ENCODE data around the gene IL1R2. TPM values are rescaled to one million over a fixed set of nuclear protein-coding genes. Genes with fewer than 3 reads are reported as not detected.

Gene IL1R2
- total RNA-seq, 1 experiment from 2014 or later, result 0.22 TPM

DNA sequence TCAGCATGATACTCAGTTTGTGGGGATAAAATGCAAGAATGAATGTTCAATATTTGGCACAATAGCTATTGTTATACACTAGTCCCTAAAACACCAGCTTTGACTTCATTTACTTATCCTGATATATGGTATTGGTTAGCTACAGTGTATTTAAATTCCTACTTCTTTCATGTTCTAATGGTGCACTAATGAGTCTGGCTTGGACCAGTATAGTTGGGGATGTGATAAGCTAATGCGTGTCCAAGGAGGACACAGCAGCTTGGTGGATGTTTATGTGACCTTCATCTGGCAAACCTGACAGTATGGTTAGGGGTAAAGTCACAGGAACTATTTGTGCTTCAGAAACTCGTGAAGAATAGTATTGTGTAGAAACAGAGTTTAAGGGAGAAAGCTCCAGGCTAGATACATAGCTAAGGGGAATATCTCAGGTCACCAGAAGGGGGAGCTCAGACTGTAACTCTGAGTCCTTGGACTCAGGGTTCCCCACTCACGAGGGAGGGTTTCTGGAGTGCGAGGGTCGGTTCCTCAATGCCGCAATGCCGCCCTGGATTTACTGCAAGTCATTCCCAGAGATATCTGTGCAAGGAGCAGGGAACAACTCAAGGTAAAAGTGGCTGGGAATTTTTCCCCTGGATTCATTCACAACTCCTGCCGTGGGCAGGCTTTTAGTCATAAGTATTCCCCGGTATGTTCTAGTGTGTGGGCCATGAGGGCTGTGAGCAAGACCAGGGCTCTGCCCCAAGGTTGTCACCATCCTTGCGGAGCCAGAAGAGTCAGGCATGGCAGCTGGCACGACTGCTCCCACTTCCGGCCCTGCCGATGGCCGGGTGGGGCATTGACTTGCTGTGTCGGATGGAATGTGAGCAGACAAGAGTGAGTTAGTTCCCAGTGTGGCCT lies 14.5 kb downstream of the IL1R2 start:
- Mint-ChIP-seq H3K4me1 (peaks cover 4% of the 10 kb centered on the region), H3K36me3 (no peaks in the 10 kb centered on the region), H3K27me3 (ENCODE audit: low read depth) (no peaks in the 10 kb centered on the region), H3K27ac (no peak overlapping the region), H3K4me3 (no peak overlapping the region), H3K9me3 (no peaks in the 10 kb centered on the region)
- TF ChIP-seq, protein P1, sequence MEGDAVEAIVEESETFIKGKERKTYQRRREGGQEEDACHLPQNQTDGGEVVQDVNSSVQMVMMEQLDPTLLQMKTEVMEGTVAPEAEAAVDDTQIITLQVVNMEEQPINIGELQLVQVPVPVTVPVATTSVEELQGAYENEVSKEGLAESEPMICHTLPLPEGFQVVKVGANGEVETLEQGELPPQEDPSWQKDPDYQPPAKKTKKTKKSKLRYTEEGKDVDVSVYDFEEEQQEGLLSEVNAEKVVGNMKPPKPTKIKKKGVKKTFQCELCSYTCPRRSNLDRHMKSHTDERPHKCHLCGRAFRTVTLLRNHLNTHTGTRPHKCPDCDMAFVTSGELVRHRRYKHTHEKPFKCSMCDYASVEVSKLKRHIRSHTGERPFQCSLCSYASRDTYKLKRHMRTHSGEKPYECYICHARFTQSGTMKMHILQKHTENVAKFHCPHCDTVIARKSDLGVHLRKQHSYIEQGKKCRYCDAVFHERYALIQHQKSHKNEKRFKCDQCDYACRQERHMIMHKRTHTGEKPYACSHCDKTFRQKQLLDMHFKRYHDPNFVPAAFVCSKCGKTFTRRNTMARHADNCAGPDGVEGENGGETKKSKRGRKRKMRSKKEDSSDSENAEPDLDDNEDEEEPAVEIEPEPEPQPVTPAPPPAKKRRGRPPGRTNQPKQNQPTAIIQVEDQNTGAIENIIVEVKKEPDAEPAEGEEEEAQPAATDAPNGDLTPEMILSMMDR (IDR thresholded peaks at IDR 0.05), result peak; percentile 48; the same call in 1 of the 2 replicates
- TF ChIP-seq, protein P2, sequence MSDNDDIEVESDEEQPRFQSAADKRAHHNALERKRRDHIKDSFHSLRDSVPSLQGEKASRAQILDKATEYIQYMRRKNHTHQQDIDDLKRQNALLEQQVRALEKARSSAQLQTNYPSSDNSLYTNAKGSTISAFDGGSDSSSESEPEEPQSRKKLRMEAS (CRISPR knock-in tag; IDR thresholded peaks at IDR 0.05), result no peak
- TF ChIP-seq ZNF671 (CRISPR knock-in tag; IDR thresholded peaks at IDR 0.05), result no peak
- ATAC-seq, result peak; percentile 95
- POLR2A ChIA-PET, result no interaction called here
- CTCF ChIA-PET, result interaction anchor here (0.6 to 2.3 kb wide), 44 partner anchors 8 to 587 kb away, joined by 3 to 28 read pairs (median 4); partner anchors contain the start of gene IL1R1
- DNase-seq (ENCODE audit: low spot score), result peak; percentile 50

DNA sequence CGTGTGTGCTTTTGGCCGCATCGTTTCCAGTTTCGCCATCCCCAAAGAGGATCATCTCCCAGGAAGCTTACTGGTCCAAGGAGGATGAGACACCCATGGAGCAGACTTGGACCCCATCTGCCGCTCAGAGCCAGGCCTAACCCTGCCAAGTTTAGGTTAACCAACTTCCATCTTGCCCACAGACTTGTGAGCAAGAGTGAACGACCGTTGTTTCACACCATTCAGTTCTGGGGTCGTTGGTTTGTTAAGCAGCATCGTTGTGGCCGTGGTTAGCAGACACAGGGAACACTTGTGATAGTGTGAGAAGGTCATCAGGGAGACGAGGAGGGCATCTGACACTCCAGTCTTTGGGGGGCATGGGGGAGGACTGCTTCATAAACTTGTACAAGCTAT lies 15.1 kb downstream of the IL1R2 start:
- Mint-ChIP-seq H3K4me3 (no peak overlapping the region), H3K27me3 (ENCODE audit: low read depth) (no peaks in the 10 kb centered on the region), H3K27ac (no peak overlapping the region), H3K36me3 (no peaks in the 10 kb centered on the region), H3K9me3 (no peaks in the 10 kb centered on the region), H3K4me1 (peaks cover 4% of the 10 kb centered on the region)
- TF ChIP-seq ZNF416 (CRISPR knock-in tag; IDR thresholded peaks at IDR 0.05) (no peak), FOXP1 (CRISPR knock-in tag; IDR thresholded peaks at IDR 0.05; ENCODE audit: borderline replicate concordance) (no peak), SP1 (CRISPR knock-in tag; conservative IDR thresholded peaks at IDR 0.05) (no peak), ZNF317 (CRISPR knock-in tag; IDR thresholded peaks at IDR 0.05; ENCODE audit: borderline replicate concordance, low read depth) (no peak), RELA (CRISPR knock-in tag; IDR thresholded peaks at IDR 0.05; ENCODE audit: borderline replicate concordance) (no peak), SMAD3 (CRISPR knock-in tag; IDR thresholded peaks at IDR 0.05; ENCODE audit: borderline replicate concordance) (no peak), NR2C2 (CRISPR knock-in tag; IDR thresholded peaks at IDR 0.05) (no peak), ZNF219 (CRISPR knock-in tag; IDR thresholded peaks at IDR 0.05; ENCODE audit: borderline replicate concordance) (no peak), CREB1 (CRISPR knock-in tag; IDR thresholded peaks at IDR 0.05) (no peak), JUN (CRISPR knock-in tag; IDR thresholded peaks at IDR 0.05) (no peak), GABPB1 (CRISPR knock-in tag; IDR thresholded peaks at IDR 0.05) (no peak)
- TF ChIP-seq, protein P3, sequence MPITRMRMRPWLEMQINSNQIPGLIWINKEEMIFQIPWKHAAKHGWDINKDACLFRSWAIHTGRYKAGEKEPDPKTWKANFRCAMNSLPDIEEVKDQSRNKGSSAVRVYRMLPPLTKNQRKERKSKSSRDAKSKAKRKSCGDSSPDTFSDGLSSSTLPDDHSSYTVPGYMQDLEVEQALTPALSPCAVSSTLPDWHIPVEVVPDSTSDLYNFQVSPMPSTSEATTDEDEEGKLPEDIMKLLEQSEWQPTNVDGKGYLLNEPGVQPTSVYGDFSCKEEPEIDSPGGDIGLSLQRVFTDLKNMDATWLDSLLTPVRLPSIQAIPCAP (CRISPR knock-in tag; IDR thresholded peaks at IDR 0.05), result no peak
- TF ChIP-seq, protein P4, sequence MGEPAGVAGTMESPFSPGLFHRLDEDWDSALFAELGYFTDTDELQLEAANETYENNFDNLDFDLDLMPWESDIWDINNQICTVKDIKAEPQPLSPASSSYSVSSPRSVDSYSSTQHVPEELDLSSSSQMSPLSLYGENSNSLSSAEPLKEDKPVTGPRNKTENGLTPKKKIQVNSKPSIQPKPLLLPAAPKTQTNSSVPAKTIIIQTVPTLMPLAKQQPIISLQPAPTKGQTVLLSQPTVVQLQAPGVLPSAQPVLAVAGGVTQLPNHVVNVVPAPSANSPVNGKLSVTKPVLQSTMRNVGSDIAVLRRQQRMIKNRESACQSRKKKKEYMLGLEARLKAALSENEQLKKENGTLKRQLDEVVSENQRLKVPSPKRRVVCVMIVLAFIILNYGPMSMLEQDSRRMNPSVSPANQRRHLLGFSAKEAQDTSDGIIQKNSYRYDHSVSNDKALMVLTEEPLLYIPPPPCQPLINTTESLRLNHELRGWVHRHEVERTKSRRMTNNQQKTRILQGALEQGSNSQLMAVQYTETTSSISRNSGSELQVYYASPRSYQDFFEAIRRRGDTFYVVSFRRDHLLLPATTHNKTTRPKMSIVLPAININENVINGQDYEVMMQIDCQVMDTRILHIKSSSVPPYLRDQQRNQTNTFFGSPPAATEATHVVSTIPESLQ (CRISPR knock-in tag; IDR thresholded peaks at IDR 0.05), result no peak
- TF ChIP-seq, protein P5, sequence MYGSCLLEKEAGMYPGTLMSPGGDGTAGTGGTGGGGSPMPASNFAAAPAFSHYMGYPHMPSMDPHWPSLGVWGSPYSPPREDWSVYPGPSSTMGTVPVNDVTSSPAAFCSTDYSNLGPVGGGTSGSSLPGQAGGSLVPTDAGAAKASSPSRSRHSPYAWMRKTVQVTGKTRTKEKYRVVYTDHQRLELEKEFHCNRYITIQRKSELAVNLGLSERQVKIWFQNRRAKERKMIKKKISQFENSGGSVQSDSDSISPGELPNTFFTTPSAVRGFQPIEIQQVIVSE (CRISPR knock-in tag; IDR thresholded peaks at IDR 0.05; ENCODE audit: borderline replicate concordance), result no peak
- TF ChIP-seq, protein P6, sequence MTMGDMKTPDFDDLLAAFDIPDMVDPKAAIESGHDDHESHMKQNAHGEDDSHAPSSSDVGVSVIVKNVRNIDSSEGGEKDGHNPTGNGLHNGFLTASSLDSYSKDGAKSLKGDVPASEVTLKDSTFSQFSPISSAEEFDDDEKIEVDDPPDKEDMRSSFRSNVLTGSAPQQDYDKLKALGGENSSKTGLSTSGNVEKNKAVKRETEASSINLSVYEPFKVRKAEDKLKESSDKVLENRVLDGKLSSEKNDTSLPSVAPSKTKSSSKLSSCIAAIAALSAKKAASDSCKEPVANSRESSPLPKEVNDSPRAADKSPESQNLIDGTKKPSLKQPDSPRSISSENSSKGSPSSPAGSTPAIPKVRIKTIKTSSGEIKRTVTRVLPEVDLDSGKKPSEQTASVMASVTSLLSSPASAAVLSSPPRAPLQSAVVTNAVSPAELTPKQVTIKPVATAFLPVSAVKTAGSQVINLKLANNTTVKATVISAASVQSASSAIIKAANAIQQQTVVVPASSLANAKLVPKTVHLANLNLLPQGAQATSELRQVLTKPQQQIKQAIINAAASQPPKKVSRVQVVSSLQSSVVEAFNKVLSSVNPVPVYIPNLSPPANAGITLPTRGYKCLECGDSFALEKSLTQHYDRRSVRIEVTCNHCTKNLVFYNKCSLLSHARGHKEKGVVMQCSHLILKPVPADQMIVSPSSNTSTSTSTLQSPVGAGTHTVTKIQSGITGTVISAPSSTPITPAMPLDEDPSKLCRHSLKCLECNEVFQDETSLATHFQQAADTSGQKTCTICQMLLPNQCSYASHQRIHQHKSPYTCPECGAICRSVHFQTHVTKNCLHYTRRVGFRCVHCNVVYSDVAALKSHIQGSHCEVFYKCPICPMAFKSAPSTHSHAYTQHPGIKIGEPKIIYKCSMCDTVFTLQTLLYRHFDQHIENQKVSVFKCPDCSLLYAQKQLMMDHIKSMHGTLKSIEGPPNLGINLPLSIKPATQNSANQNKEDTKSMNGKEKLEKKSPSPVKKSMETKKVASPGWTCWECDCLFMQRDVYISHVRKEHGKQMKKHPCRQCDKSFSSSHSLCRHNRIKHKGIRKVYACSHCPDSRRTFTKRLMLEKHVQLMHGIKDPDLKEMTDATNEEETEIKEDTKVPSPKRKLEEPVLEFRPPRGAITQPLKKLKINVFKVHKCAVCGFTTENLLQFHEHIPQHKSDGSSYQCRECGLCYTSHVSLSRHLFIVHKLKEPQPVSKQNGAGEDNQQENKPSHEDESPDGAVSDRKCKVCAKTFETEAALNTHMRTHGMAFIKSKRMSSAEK (CRISPR knock-in tag; IDR thresholded peaks at IDR 0.05; ENCODE audit: borderline replicate concordance), result no peak
- TF ChIP-seq, protein P7, sequence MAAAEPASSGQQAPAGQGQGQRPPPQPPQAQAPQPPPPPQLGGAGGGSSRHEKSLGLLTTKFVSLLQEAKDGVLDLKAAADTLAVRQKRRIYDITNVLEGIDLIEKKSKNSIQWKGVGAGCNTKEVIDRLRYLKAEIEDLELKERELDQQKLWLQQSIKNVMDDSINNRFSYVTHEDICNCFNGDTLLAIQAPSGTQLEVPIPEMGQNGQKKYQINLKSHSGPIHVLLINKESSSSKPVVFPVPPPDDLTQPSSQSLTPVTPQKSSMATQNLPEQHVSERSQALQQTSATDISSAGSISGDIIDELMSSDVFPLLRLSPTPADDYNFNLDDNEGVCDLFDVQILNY (CRISPR knock-in tag; IDR thresholded peaks at IDR 0.05), result no peak
- ChIA-PET POLR2A (no interaction called here), CTCF (interaction anchor here (0.7 to 2.3 kb wide), 26 partner anchors 11 to 588 kb away, joined by 3 to 28 read pairs (median 5); no protein-coding TSS in a partner anchor)
- no peak for ATAC-seq
- DNase-seq (ENCODE audit: low spot score), result no peak
